Activated T-helper 1 cell treated with anti-CD3 and anti-CD28 coated beads, Interleukin-2, amount 50 U/mL, for 16 hours (primary cell): ENCODE measurements around the gene SPPL3.
"Not testable (repeated sequence)": the region's sequence is repeated elsewhere in the genome, so short reads cannot be mapped to it uniquely, and the experiment has no call there.

ENCODE experiments used
- DNase-seq, 2 donors: peaks; one replicate each; pipeline ENCODE4 v3.0.0-alpha.2; 2020; ENCODE audit warnings: low read depth in 1 of 2, low spot score in 1 of 2

The SPPL3 gene, protein sequence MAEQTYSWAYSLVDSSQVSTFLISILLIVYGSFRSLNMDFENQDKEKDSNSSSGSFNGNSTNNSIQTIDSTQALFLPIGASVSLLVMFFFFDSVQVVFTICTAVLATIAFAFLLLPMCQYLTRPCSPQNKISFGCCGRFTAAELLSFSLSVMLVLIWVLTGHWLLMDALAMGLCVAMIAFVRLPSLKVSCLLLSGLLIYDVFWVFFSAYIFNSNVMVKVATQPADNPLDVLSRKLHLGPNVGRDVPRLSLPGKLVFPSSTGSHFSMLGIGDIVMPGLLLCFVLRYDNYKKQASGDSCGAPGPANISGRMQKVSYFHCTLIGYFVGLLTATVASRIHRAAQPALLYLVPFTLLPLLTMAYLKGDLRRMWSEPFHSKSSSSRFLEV

DNA sequence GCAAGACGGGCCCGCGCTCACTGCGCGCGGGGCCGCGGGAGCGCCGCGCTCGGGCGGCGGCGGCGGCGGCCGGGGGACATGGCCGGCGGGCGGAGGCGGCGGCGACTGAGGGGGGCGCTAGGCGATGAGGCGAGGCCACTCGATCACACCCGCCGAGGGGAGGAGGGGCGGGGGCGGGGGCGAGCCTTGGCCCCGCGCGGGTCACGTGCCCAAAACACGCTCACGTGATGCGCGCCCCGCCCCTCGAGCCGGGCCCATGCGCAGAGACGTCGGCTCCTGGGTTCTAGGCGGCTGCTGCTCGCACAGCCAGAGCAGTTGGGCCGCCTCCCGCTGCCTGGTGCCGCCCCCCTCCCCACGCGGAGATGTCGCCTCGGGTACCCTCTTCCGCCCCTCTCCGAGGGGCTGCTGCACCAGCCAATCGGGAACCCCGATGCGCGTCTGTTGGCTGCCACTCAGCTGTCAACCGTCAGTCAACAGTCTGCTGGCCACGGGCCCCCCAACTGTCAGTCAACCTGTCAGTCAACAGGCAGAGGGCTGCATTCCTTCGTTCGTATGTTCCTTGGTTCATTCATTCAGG is at the start of gene SPPL3:
SPPL3 (minus strand) TSS at position 162 of the 577 bp plus-strand sequence. CDS start 491 bp downstream, outside the sequence.
- DNase-seq, result peak; percentile 86 to 88

DNA sequence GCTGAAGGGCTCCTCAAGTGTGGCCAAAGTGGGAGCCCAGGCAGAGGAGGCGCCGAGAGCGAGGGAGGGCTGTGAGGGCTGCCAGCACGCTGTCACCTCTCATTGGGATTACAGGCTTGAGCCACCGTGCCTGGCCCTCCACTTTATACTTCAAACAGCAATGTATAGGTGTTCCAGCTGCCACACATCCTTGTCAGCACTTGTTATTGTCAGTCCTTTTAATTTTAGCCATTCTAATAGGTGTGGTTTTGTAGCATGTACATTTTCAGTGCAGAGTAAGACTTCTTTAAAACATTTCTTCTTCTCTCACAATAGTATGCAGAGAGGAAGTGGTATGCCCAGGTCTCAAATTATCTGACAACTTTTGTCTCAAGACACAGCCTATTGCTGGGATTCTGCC is 46.6 kb upstream of the SPPL3 start:
- DNase-seq, result no peak

DNA sequence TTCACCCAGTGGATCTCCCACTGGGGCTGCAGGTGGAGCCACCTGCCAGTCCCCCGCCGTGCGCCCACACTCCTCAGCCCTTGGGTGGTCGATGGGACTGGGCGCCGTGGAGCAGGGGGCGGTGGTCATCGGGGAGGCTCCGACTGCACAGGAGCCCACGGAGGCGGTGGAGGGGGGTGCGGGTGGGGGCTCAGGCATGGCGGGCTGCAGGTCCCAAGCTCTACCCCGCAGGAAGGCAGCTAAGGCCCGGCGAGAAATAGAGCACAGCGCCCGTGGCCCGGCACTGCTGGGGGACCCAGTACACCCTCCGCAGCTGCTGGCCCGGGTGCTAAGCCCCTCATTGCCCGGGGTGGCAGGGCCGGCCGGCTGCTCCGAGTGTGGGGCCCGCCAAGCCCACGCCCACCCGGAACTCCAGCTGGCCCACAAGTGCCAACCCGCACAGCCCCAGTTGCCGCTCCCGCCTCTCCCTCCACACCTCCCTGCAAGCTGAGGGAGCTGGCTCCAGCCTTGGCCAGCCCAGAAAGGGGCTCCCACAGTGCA is 46.2 kb upstream of the SPPL3 start:
- not testable (repeated sequence) for DNase-seq

DNA sequence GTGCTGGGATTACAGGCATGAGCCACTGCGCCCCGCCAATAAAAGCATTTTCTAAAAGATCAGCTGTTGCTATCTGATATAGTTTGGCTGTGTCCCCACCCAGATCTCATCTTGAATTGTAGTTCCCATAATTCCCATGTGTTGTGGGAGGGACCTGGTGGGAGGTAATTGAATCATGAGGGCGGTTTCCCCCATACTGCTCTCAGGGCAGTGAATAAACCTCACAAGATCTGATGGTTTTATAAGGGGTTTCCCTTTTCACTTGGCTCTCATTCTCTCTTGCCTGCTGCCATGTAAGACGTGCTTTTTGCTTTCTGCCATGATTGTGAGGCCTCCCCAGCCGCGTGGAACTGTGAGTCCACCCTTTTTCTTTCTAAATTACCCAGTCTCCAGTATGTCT is 41.4 kb upstream of the SPPL3 start:
- DNase-seq, result not testable (repeated sequence)

DNA sequence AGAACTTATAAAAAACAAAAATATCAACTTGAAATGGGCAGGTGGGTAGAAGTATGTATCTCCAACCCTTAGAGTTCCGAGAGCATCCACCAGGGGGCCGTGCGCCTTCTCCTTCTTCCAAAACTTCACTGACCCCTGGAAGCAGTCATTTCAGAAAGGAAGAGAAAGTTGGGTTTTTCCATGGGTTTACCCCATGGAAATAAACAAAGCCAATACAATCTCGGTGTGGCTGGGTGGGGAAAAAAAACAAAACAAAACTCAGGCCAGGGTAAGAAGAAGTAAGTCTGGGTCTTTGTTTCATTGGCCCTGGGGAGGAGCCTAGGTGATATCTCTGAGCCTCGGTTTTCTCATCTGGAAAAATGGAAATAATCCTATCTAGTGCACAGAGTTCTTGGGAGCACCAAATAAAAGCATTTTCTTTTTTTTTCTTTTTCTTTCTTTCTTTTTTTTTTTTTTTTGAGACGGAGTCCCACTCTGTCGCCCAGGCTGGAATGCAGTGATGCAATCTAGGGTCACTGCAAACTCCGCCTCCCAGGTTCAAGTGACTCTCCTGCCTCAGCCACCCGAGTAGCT is 40.6 kb upstream of the SPPL3 start:
- peak; percentile 29 to 42 for DNase-seq

DNA sequence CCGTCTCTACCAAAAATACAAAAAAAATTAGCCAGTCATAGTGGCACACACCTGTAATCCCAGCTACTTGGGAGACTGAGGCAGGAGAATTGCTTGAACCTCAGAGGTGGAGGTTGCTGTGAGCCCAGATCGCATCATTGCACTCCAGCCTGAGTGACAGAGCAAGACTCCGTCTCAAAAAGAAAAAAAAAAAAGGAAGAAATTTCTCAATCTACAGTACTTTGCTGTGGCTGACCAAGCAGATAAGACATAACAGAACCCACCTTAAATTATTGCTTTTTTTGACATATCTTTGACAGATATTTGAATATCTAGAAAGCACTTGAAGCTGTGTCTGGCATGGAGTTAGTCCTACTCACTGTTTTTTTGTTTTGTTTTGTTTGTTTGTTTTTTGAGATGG is 39.3 kb upstream of the SPPL3 start:
- no peak for DNase-seq

DNA sequence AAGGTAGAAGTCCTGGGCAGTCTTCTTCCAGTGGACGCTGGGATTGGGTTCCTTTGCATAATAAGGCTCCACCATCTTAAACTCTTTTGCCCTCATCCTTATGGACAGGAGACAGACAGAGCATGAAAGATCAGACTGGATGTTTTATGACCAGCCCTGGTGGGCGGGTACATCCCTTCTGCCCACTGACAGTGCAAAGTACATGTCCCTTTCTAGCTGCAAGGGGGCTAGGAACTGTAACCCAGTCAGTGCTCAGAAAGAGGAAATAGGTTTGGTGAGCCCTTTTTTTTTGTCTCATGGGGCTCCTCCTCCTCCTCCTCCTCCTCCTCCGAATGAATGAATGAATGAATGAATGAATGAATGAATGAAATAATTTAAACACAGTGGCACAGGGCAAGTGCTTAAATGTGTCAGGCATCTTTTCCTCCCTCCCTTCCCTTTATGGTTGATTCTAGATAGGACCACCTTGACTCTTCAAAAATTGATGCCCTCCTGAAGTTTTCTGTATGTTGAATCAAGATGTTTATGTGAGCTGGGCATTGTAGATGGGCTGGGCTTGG is 37.8 kb upstream of the SPPL3 start:
- no peak for DNase-seq

DNA sequence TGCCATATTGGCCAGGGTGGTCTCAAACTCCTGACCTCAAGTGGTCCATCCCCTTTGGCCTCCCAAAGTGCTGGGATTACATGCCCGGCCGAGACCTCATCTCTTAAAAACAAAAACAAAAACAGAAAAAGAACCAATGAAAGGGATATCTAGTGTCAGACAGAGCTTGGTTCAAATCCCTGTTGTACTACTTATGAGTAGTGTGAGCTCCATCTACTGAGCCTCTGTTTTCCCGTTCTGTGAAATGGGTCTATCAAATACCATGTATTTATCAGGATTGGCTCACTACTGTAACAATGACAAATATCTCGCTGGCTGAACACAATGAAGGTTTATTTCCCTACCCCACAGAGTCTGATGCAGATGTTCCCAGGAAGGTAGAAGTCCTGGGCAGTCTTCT is 37.3 kb upstream of the SPPL3 start:
- DNase-seq, result no peak

DNA sequence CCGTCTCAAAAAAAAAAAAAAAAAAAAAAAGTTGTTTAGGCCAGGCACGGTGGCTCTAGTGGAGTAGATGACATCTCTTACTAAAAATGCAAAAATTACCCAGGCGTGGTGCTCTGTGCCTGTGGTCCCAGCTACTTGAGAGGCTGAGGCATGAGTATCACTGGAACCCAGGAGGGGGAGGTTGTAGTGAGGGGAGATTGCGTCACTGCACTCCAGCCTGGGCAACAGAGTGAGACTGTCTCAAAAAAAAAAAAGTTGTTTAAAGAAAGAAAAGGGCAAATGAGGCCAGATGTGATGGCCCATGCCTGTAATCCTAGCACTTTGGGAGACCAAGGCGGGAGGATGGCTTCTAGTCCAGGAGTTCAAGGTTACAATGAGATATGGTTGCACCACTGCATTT is 36.6 kb upstream of the SPPL3 start:
- no peak for DNase-seq

DNA sequence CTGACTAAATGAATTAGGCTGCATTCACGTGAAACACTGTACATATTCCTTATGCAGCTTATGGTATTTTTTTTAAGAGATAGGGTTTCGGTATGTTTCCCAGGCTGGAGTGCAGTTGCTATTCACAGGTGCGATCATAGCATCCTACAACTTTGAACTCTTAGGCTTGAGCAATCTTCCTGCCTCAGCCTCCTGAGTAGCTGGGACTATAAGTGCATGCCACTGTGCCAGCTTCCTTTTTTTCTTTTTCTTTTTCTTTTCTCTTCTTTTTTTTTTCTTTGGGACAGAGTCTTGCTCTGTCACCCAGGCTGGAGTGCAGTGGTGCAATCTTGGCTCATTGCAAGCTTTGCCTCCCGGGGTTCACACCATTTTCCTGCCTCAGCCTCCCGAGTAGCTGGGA is 35.8 kb upstream of the SPPL3 start:
- DNase-seq, result no peak

DNA sequence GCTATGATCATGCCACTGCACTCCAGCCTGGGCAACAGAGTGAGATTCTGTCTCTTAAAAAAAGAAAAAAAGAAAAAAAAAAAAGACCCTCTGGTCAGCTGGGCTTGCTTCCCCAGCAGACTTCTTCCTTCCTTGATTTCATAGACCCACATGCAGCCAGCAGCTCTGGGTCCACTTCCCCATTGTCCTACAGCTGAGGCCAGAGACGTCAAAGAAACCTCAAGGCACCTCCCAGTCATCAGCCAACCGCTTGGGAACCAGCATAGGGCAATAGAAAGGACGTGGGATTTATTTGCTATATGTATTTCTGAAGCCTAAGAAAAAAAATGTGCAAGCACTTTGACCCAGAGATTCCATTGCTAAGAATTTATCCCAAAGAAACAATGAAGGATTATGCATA is 35.4 kb upstream of the SPPL3 start:
- DNase-seq, result no peak

DNA sequence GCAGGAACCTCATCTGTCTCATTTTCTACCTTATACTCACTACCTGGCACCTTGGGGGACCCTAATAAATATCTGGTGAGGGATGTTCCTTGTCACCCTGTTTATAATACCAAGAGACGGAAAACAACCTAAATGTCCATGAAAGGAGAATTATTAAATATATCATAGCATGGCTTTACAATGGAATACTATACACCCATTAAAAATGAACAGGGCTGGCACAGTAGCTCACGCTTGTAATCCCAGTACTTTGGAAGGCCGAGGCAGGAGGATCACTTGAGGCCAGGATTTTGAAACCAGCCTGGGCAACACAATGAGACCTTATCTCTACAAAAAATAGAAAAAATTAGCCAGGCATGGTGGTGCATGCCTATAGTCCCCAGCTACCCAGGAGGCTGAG is 34.3 kb upstream of the SPPL3 start:
- no peak for DNase-seq

DNA sequence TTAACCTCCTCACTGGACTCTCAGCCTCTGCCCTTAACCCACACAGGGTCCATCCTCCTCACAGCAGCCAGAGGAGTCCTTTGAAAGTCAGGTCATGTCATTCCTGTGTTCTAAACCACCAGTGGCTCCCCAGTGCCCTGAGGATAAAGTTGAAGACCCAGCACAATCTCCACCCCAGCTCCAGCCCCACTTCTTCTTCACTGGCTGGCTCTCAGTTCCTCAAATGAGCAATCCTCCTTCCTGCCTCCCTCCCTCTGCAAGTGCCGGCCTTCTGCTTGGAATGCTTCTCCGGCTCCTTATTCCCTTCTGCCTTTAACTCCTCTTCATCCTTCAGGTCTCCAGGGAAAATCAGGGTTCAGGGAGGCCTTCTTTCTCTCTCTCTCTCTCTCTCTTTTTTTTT is 32.0 kb upstream of the SPPL3 start:
- no peak for DNase-seq

DNA sequence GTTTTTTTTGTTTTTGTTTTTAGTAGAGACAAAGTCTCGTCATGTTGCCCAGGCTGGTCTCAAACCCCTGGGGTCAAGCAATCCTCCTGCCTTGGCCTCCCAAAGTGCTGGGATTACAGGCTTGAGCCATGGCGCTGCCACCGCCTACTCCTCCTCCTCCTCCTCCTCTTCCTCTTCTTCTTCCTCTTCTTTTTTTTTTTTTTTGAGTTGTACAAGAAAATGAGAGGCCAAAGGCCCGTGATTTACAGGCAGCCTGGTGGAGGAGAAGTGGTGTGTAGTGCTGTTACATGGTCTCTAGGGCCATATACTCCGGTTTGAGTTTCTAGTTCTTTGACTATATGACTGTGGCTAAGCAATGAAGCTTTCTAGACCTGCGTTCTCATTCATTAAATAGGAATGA is 29.6 kb upstream of the SPPL3 start:
- DNase-seq, result no peak

DNA sequence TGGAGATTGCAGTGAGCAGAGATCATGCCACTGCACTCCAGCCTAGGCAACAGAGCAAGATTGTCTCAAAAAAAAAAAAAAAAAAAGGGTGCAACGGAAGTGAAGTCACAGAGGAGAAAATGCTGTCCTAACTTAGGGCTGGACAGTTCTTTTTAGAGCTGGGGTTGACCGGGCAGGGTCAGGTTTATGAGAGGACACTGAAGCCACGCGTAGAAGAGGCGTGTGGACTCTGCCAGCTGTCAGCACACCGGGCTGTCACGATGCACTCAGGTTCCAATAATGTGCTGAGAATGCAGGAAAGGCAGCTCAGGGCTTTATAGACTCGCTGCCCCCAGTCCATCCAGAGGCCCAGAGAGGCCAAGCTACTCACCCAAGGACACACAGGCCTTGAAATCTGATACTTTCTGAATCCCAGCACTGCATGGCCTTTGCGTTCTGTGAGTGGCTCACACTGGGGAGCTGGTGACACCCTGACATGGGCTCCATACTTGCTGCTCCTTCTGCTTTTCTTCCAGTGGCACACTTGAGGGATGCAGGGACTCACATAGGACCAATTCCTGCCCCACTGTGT is 28.9 kb upstream of the SPPL3 start:
- DNase-seq, result no peak

DNA sequence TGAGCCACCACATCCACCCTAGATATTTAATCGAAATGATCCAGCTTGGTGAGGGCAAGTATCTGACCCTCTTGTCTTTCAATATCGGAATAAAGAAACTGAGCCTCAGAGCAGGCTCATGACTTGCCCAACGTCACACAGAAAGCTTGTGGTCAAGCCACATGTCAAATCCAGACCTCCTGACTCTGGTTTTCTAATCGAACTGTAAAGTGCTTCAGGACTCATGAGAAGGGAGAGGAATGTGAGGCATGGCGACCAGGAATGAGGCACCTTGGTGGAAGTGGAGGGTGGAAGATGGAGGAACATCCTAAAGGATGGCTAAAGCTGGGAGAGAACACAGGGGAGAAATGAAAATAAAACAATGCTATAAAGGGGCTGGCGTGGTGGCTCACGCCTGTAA is 27.9 kb upstream of the SPPL3 start:
- DNase-seq, result no peak

DNA sequence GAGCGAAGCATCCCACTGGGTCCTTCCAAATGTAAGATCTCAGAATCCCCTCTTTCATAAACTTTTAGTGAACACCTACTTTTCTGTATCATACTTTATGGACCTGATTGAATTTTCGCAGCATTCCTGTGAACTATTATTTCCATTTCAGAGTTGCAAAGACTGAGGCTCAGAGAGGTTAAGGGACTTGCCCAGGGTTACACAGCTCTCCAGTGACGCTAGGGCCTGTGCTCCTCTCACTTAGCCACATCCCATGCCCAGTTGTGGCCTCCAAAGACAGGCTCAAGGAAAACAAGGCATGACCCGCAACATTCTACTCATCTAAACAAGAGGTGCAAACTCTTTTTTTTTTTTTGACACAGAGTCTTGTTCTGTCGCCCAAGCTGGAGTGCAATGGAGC is 25.9 kb upstream of the SPPL3 start:
- no peak for DNase-seq

DNA sequence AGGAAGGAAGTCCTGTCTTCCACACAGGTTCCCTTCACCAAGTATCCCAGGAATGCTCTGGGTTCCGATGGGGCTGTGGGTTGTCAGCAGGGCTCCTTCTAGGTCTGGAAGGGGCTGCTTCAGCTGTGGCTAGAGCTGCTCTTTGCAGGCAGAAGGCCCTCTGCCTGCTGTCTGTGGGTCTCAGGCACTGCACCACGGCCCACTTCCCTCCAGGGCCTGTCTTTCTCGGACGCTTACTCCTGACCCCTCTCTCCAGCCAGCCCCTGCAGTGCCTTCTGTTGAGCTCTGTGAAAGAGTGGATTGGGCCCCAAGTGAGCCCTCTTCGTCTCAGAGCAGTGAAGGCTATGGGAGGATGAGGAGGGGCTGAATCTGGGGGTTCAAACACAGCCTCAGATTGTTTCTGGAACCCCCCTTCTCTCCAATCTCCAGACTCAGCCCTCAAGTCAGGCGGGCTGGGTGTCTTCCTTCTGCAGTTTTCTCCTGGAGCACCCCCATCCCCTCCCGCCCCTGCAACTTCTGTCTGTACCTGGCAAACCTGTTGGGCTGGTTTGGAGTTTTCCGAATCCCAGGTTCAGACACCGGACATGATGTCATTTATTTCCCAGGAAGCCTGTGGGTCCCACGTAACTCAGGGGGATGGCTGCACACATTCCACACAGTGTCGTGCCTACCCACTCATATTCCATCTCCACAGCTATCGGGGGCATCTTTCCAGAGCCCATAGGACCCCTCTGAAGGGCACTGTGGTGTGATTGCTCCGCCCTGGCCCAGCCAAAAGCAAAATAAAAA is 24.9 kb upstream of the SPPL3 start:
- DNase-seq, result no peak

DNA sequence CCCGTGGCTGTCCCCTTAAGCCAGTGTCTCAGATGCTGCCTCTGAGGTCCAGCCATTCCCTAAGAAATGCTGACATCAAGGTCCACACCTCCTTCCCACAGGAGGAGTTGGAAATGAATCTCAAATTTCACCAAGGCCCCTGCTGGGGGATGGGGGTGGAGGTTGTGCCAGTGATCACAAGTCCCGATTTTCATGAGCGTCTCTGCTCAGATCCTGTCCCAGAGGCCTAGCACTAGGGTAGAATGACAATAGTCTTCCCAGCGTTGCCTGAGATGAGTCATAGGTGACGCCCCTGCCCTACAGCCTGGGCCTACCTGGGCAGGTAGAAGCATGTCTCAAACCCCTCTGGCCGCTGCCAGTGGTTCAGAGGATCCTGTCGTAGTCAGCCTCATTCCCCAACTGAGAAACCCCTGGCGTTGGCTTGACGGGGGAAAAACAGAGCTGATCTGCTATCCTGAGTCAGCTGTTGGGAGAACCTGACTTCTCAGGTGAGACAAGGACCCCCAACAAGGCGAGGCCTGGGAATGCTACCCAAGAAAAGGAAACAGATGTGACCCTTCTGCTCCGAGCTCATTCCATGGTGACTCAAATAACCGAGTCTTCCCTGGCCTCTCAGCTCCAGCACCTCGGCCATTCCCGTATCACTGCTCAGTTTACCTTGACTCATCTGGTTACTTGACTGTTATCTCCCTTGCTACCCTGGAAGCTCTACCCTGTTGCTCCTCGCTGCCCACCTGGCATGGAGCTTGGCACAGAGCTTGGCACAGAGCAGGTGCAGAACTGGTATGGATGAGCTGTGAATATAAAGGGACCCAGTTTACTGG is 21.8 kb upstream of the SPPL3 start:
- DNase-seq, result no peak

DNA sequence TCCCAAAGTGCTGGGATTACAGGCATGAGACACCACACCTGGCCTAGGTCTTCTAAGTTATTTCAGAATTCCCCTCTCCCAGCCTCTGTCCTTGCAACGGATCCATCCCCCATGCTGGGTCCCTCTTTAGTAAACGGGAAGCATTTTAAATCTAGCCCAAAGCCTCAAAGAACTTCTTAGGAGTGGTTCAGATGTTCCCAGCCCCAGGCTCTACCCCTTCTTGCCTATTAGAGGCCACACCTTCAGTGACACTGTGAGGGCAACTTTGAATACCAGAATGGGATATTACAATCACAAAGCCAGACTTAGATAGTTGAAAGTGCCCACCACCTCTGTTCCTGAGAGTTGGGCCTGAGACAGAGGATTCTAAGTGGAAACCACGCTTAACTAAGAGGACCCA is 18.1 kb upstream of the SPPL3 start:
- DNase-seq, result no peak
